ENCODE results near the gene SLC22A5. TPM values are rescaled to one million over a fixed set of nuclear protein-coding genes. Genes with fewer than 3 reads are reported as not detected.

Gene SLC22A5
- total RNA-seq, 1 experiment from 2014 or later: 3.6 TPM

DNA sequence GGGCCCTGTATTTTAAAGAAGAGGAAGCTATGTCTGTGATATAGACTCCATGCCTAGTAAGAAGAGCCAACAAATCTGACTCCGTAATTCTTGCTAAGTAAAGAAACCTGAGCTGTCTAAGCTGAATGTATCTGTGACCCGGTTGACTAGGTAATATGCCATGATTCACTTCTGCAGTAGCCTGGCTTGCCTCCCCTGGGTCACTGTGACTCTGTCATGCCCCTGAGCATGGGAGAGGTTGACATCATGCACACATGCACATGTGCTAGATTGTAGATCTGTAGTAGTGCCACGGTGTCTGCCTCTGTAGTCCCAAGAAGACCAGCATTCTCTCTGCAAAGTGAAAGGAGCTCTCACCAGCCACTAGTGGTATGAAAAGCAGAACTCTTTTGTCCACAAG, 9.1 kb downstream of the SLC22A5 start (continued):
- TF ChIP-seq CREM (CRISPR knock-in tag; IDR thresholded peaks at IDR 0.05) (no peak), RELA (CRISPR knock-in tag; IDR thresholded peaks at IDR 0.05; ENCODE audit: borderline replicate concordance) (no peak), ZNF232 (CRISPR knock-in tag; IDR thresholded peaks at IDR 0.05) (no peak), FOXK1 (CRISPR knock-in tag; IDR thresholded peaks at IDR 0.05) (no peak), SMAD3 (CRISPR knock-in tag; IDR thresholded peaks at IDR 0.05; ENCODE audit: borderline replicate concordance) (no peak)

DNA sequence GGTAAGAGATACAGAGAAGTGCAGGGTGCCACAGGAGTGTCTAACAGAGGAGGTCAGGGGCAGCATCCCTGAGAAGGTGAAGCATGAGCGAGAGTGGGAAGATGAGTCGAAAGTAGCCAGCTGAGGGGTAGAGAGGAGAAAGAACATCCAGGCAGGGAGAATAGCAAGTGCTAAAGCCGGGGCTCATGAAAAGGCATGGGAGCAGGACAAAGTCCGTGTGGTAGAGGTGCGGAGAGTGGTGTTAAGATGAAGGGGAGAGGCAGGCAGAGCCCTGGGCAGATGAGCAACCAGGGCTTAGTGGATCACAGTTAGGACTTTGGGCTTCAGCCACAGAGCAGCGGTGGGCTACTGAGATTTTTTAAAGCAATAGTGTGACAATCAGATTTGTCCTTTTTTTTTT, 10.5 kb downstream of the SLC22A5 start:
- Mint-ChIP-seq H3K27me3 (ENCODE audit: low read depth) (no peaks in the 10 kb centered on the region), H3K27ac (no peak overlapping the region), H3K9me3 (no peaks in the 10 kb centered on the region), H3K4me1 (no peaks in the 10 kb centered on the region), H3K4me3 (no peak overlapping the region), H3K36me3 (no peaks in the 10 kb centered on the region)
- no peak for ATAC-seq
- ChIA-PET CTCF (interaction anchor here (0.6 to 1.6 kb wide), 2 partner anchors 92 to 142 kb away, joined by 3 read pairs; no protein-coding TSS in a partner anchor), POLR2A (interaction anchor here (0.6 kb wide), 1 partner anchor 173 kb away, joined by 5 read pairs; no protein-coding TSS in a partner anchor)
- TF ChIP-seq, protein P1, sequence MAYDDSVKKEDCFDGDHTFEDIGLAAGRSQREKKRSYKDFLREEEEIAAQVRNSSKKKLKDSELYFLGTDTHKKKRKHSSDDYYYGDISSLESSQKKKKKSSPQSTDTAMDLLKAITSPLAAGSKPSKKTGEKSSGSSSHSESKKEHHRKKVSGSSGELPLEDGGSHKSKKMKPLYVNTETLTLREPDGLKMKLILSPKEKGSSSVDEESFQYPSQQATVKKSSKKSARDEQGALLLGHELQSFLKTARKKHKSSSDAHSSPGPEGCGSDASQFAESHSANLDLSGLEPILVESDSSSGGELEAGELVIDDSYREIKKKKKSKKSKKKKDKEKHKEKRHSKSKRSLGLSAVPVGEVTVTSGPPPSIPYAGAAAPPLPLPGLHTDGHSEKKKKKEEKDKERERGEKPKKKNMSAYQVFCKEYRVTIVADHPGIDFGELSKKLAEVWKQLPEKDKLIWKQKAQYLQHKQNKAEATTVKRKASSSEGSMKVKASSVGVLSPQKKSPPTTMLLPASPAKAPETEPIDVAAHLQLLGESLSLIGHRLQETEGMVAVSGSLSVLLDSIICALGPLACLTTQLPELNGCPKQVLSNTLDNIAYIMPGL (CRISPR knock-in tag; IDR thresholded peaks at IDR 0.05): no peak
- TF ChIP-seq SMAD4 (CRISPR knock-in tag; IDR thresholded peaks at IDR 0.05) (no peak), CREM (CRISPR knock-in tag; IDR thresholded peaks at IDR 0.05) (no peak), ZNF396 (CRISPR knock-in tag; IDR thresholded peaks at IDR 0.05; ENCODE audit: borderline replicate concordance) (no peak), NR3C1 (CRISPR knock-in tag; conservative IDR thresholded peaks at IDR 0.05; ENCODE audit: low read depth) (no peak), SMAD3 (CRISPR knock-in tag; IDR thresholded peaks at IDR 0.05; ENCODE audit: borderline replicate concordance) (no peak), RORB (CRISPR knock-in tag; IDR thresholded peaks at IDR 0.05) (no peak), SOX15 (CRISPR knock-in tag; IDR thresholded peaks at IDR 0.05) (no peak), CBFB (CRISPR knock-in tag; IDR thresholded peaks at IDR 0.05; ENCODE audit: low read depth) (no peak), ZNF671 (CRISPR knock-in tag; IDR thresholded peaks at IDR 0.05) (no peak), GRHL2 (CRISPR knock-in tag; IDR thresholded peaks at IDR 0.05; ENCODE audit: insufficient replicate concordance, severe bottlenecking) (no peak)
- TF ChIP-seq, protein P2, sequence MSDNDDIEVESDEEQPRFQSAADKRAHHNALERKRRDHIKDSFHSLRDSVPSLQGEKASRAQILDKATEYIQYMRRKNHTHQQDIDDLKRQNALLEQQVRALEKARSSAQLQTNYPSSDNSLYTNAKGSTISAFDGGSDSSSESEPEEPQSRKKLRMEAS (CRISPR knock-in tag; IDR thresholded peaks at IDR 0.05): no peak
- TF ChIP-seq, protein P3, sequence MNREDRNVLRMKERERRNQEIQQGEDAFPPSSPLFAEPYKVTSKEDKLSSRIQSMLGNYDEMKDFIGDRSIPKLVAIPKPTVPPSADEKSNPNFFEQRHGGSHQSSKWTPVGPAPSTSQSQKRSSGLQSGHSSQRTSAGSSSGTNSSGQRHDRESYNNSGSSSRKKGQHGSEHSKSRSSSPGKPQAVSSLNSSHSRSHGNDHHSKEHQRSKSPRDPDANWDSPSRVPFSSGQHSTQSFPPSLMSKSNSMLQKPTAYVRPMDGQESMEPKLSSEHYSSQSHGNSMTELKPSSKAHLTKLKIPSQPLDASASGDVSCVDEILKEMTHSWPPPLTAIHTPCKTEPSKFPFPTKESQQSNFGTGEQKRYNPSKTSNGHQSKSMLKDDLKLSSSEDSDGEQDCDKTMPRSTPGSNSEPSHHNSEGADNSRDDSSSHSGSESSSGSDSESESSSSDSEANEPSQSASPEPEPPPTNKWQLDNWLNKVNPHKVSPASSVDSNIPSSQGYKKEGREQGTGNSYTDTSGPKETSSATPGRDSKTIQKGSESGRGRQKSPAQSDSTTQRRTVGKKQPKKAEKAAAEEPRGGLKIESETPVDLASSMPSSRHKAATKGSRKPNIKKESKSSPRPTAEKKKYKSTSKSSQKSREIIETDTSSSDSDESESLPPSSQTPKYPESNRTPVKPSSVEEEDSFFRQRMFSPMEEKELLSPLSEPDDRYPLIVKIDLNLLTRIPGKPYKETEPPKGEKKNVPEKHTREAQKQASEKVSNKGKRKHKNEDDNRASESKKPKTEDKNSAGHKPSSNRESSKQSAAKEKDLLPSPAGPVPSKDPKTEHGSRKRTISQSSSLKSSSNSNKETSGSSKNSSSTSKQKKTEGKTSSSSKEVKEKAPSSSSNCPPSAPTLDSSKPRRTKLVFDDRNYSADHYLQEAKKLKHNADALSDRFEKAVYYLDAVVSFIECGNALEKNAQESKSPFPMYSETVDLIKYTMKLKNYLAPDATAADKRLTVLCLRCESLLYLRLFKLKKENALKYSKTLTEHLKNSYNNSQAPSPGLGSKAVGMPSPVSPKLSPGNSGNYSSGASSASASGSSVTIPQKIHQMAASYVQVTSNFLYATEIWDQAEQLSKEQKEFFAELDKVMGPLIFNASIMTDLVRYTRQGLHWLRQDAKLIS (CRISPR knock-in tag; IDR thresholded peaks at IDR 0.05; ENCODE audit: borderline replicate concordance): no peak
- DNase-seq (ENCODE audit: low spot score): no peak

DNA sequence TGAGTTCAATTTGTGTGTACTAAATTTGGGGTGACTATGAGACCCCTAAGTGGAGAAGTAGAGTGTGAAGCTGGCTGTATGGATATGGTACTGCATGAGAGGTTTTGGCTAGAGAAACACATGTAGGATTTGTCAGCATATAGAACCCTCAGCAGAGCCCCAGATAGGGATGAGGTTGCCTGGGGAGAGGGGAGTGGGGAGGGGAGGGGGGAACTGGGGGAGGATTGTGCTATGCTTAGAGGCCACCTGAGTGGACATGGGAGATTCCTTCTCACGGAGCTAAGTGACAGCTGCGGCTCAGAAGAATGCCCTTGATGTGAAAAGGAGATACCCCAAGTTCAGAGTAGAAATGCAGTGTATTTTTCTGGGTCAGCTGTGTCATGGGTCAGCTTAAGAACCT, 11.2 kb downstream of the SLC22A5 start:
- DNase-seq (ENCODE audit: low spot score) (no peak), ATAC-seq (no peak)
- H3K27me3 Mint-ChIP-seq (ENCODE audit: low read depth): no peaks in the 10 kb centered on the region
- POLR2A ChIA-PET: no interaction called here
- no peaks in the 10 kb centered on the region for H3K36me3 Mint-ChIP-seq
- H3K27ac Mint-ChIP-seq: no peak overlapping the region
- H3K9me3 Mint-ChIP-seq: no peaks in the 10 kb centered on the region
- CTCF ChIA-PET: interaction anchor here (0.6 to 1.6 kb wide), 4 partner anchors 9 to 143 kb away, joined by 3 read pairs; no protein-coding TSS in a partner anchor
- H3K4me3 Mint-ChIP-seq: no peak overlapping the region
- no peaks in the 10 kb centered on the region for H3K4me1 Mint-ChIP-seq
- TF ChIP-seq CREB1 (CRISPR knock-in tag; IDR thresholded peaks at IDR 0.05) (no peak), OVOL2 (CRISPR knock-in tag; IDR thresholded peaks at IDR 0.05; ENCODE audit: borderline replicate concordance) (no peak), EMX1 (CRISPR knock-in tag; IDR thresholded peaks at IDR 0.05) (no peak), ETV6 (CRISPR knock-in tag; IDR thresholded peaks at IDR 0.05) (no peak), NR3C1 (CRISPR knock-in tag; conservative IDR thresholded peaks at IDR 0.05; ENCODE audit: low read depth) (no peak), ESRRA (CRISPR knock-in tag; IDR thresholded peaks at IDR 0.05; ENCODE audit: borderline replicate concordance) (no peak), JUN (CRISPR knock-in tag; IDR thresholded peaks at IDR 0.05) (no peak), ATF1 (CRISPR knock-in tag; IDR thresholded peaks at IDR 0.05) (no peak)
- TF ChIP-seq, protein P4, sequence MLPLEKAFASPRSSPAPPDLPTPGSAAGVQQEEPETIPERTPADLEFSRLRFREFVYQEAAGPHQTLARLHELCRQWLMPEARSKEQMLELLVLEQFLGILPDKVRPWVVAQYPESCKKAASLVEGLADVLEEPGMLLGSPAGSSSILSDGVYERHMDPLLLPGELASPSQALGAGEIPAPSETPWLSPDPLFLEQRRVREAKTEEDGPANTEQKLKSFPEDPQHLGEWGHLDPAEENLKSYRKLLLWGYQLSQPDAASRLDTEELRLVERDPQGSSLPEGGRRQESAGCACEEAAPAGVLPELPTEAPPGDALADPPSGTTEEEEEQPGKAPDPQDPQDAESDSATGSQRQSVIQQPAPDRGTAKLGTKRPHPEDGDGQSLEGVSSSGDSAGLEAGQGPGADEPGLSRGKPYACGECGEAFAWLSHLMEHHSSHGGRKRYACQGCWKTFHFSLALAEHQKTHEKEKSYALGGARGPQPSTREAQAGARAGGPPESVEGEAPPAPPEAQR (CRISPR knock-in tag; IDR thresholded peaks at IDR 0.05): no peak
- TF ChIP-seq, protein P5, sequence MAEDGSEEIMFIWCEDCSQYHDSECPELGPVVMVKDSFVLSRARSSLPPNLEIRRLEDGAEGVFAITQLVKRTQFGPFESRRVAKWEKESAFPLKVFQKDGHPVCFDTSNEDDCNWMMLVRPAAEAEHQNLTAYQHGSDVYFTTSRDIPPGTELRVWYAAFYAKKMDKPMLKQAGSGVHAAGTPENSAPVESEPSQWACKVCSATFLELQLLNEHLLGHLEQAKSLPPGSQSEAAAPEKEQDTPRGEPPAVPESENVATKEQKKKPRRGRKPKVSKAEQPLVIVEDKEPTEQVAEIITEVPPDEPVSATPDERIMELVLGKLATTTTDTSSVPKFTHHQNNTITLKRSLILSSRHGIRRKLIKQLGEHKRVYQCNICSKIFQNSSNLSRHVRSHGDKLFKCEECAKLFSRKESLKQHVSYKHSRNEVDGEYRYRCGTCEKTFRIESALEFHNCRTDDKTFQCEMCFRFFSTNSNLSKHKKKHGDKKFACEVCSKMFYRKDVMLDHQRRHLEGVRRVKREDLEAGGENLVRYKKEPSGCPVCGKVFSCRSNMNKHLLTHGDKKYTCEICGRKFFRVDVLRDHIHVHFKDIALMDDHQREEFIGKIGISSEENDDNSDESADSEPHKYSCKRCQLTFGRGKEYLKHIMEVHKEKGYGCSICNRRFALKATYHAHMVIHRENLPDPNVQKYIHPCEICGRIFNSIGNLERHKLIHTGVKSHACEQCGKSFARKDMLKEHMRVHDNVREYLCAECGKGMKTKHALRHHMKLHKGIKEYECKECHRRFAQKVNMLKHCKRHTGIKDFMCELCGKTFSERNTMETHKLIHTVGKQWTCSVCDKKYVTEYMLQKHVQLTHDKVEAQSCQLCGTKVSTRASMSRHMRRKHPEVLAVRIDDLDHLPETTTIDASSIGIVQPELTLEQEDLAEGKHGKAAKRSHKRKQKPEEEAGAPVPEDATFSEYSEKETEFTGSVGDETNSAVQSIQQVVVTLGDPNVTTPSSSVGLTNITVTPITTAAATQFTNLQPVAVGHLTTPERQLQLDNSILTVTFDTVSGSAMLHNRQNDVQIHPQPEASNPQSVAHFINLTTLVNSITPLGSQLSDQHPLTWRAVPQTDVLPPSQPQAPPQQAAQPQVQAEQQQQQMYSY (CRISPR knock-in tag; IDR thresholded peaks at IDR 0.05): no peak

Data from WTC11 (cell line).